HG03378 (cell line): ENCODE data around the gene ANAPC15.
A peak's percentile ranks its signal among the peaks of the same experiment; 100 is the strongest.
"Not testable (repeated sequence)": the region's sequence is repeated elsewhere in the genome, so short reads cannot be mapped to it uniquely, and the experiment has no call there.

ENCODE experiments used
- ATAC-seq: cut with Tn5 transposase; IDR thresholded peaks from one replicate; pipeline ENCODE4 v1.9.1; 2021; ENCODE audit warnings: mild to moderate bottlenecking, moderate library complexity; ENCODE audit not compliant: unreplicated experiment

The ANAPC15 gene

GRCh38 chr11:72112143-72112977, at the start of gene ANAPC15:
Gene ANAPC15 (minus strand): TSS chr11:72112695. CDS start chr11:72111276, 1,419 bp downstream.
- ATAC-seq = peak; percentile 80

- no peak for ATAC-seq
These were observed 47.8 kb upstream of the ANAPC15 start for GRCh38 chr11:72160319-72160718.

GRCh38 chr11:72157131-72157530, 44.6 kb upstream of the ANAPC15 start:
- ATAC-seq = no peak

GRCh38 chr11:72155751-72156150, 43.3 kb upstream of the ANAPC15 start:
- ATAC-seq = no peak

- ATAC-seq = no peak
These were observed 42.3 kb upstream of the ANAPC15 start for GRCh38 chr11:72154816-72155215.

GRCh38 chr11:72153874-72154273, 41.4 kb upstream of the ANAPC15 start:
- not testable (repeated sequence) for ATAC-seq

GRCh38 chr11:72150882-72151281, 38.4 kb upstream of the ANAPC15 start:
- no peak for ATAC-seq

- no peak for ATAC-seq
These were observed 34.1 kb upstream of the ANAPC15 start for GRCh38 chr11:72146625-72147024.

GRCh38 chr11:72144807-72145565, 32.5 kb upstream of the ANAPC15 start:
- no peak for ATAC-seq

- not testable (repeated sequence) for ATAC-seq
These were observed 30.0 kb upstream of the ANAPC15 start for GRCh38 chr11:72142543-72142942.

GRCh38 chr11:72142086-72142485, 29.6 kb upstream of the ANAPC15 start:
- not testable (repeated sequence) for ATAC-seq

- no peak for ATAC-seq
These were observed 28.6 kb upstream of the ANAPC15 start for GRCh38 chr11:72141066-72141465.

- no peak for ATAC-seq
These were observed 28.2 kb upstream of the ANAPC15 start for GRCh38 chr11:72140661-72141060.

- ATAC-seq = no peak
These were observed 27.0 kb upstream of the ANAPC15 start for GRCh38 chr11:72139500-72139899.

- no peak for ATAC-seq
These were observed 26.4 kb upstream of the ANAPC15 start for GRCh38 chr11:72138821-72139390.

GRCh38 chr11:72136684-72137262, 24.3 kb upstream of the ANAPC15 start:
- no peak for ATAC-seq

- no peak for ATAC-seq
These were observed 23.6 kb upstream of the ANAPC15 start for GRCh38 chr11:72135891-72136683.

GRCh38 chr11:72135473-72135872, 23.0 kb upstream of the ANAPC15 start, which contains the start of gene FOLR3:
Gene FOLR3 (plus strand): TSS chr11:72135725. CDS start chr11:72135953, 228 bp downstream.
- ATAC-seq = not testable (repeated sequence)

GRCh38 chr11:72132646-72133045, 20.2 kb upstream of the ANAPC15 start:
- no peak for ATAC-seq

GRCh38 chr11:72129381-72129780, 16.9 kb upstream of the ANAPC15 start:
- no peak for ATAC-seq
